ENCODE data around the gene KHDRBS1.
A peak's percentile ranks its signal among the peaks of the same experiment; 100 is the strongest.

The KHDRBS1 gene

GRCh38 chr1:31977385-31978131 is 36.1 kb upstream of the KHDRBS1 start (continued):
- TF ChIP-seq PRDM2 (tag by site-specific recombination; IDR thresholded peaks at IDR 0.05; ENCODE audit: borderline replicate concordance) = no peak
- peak; percentile 44; the same call in 1 of the 2 replicates for TF ChIP-seq ZNF692 (tag by site-specific recombination; IDR thresholded peaks at IDR 0.05)
- peak; percentile 15; the same call in 1 of the 2 replicates for TF ChIP-seq ZNF654 (tag by site-specific recombination; IDR thresholded peaks at IDR 0.05; ENCODE audit: low read depth)
- no peak for TF ChIP-seq ZNF114 (tag by site-specific recombination; IDR thresholded peaks at IDR 0.05)
- TF ChIP-seq PATZ1 (tag by site-specific recombination; IDR thresholded peaks at IDR 0.05) = no peak
- TF ChIP-seq ZNF600 (tag by site-specific recombination; IDR thresholded peaks at IDR 0.05) = 0 out of 2 replicates have a peak, but pooled peaks have one; percentile 32
- no peak for TF ChIP-seq MYNN (tag by site-specific recombination; IDR thresholded peaks at IDR 0.05; ENCODE audit: borderline replicate concordance)
- no peak for TF ChIP-seq ZSCAN5A (tag by site-specific recombination; IDR thresholded peaks at IDR 0.05)
- no peak for TF ChIP-seq ZNF202 (tag by site-specific recombination; IDR thresholded peaks at IDR 0.05; ENCODE audit: borderline replicate concordance)
- TF ChIP-seq ZFP3 (tag by site-specific recombination; IDR thresholded peaks at IDR 0.05; ENCODE audit: low read depth) = no peak
- peak; percentile 45; the same call in 1 of the 2 replicates for TF ChIP-seq IKZF3 (tag by site-specific recombination; IDR thresholded peaks at IDR 0.05)

- Histone ChIP-seq H3K4me1 (ENCODE audit: control insufficient read depth, insufficient read depth, low read length) (no peaks in the 10 kb centered on the region), H3K27ac (ENCODE audit: extremely low read depth, low read depth, low read length) (no peak overlapping the region), H3K4me3 (ENCODE audit: low read depth, low read length) (no peak overlapping the region), H3K9me3 (ENCODE audit: control insufficient read depth, insufficient read depth, low read depth, low read length) (no peaks in the 10 kb centered on the region), H3K36me3 (ENCODE audit: control insufficient read depth in 2 of 2, insufficient read depth in 1 of 2, low read length in 2 of 2) (no peaks in the 10 kb centered on the region)
- POLR2A ChIA-PET = no interaction called here
- CTCF ChIA-PET = interaction anchor here (0.5 to 4.0 kb wide), 6 partner anchors 20 to 163 kb away, joined by 3 to 24 read pairs (median 4); partner anchors contain the start of gene SPOCD1
- TF ChIP-seq GLIS1 (tag by site-specific recombination; IDR thresholded peaks at IDR 0.05) = peak; percentile 39
- no peak for TF ChIP-seq ZNF423 (tag by site-specific recombination; IDR thresholded peaks at IDR 0.05)
- no peak for TF ChIP-seq ZNF558 (tag by site-specific recombination; IDR thresholded peaks at IDR 0.05)
- no peak for TF ChIP-seq ZNF776 (tag by site-specific recombination; IDR thresholded peaks at IDR 0.05; ENCODE audit: borderline replicate concordance)
- no peak for TF ChIP-seq TRIM28 (IDR thresholded peaks at IDR 0.05; ENCODE audit: borderline replicate concordance, low read length)
- TF ChIP-seq ZNF670 (tag by site-specific recombination; IDR thresholded peaks at IDR 0.05; ENCODE audit: low read depth) = no peak
- no peak for TF ChIP-seq ZNF707 (tag by site-specific recombination; IDR thresholded peaks at IDR 0.05)
- no peak for TF ChIP-seq ZNF654 (tag by site-specific recombination; IDR thresholded peaks at IDR 0.05; ENCODE audit: low read depth)
- TF ChIP-seq ZNF747 (tag by site-specific recombination; IDR thresholded peaks at IDR 0.05) = no peak
Measured at GRCh38 chr1:31978843-31979400, 34.7 kb upstream of the KHDRBS1 start.
